Nephron progenitor cell (in vitro differentiated cells): ENCODE data around the gene DMAC1.

ENCODE experiments used
- DNase-seq: peaks from one replicate; pipeline ENCODE4 v3.0.0; 2021
- H3K27ac Mint-ChIP-seq: 2 replicates; pipeline ENCODE4 v1.8.0; 2021; ENCODE audit warnings: mild to moderate bottlenecking, moderate library complexity, mixed read lengths
- H3K27me3 Mint-ChIP-seq: 2 replicates; pipeline ENCODE4 v1.8.0; 2021; ENCODE audit warnings: mild to moderate bottlenecking, low read depth, mixed read lengths; ENCODE audit not compliant: poor library complexity
- H3K36me3 Mint-ChIP-seq: 2 replicates; pipeline ENCODE4 v1.8.0; 2021; ENCODE audit warnings: low read depth, mixed read lengths
- H3K4me1 Mint-ChIP-seq: 2 replicates; pipeline ENCODE4 v1.8.0; 2021; ENCODE audit warnings: mixed read lengths
- H3K4me3 Mint-ChIP-seq: 2 replicates; pipeline ENCODE4 v1.8.0; 2021; ENCODE audit warnings: mild to moderate bottlenecking, moderate library complexity, mixed read lengths
- H3K9me3 Mint-ChIP-seq: 2 replicates; pipeline ENCODE4 v1.8.0; 2021; ENCODE audit warnings: mild to moderate bottlenecking, moderate library complexity, mixed read lengths
- TF ChIP-seq, protein P1 (sequence below): fragments of 200-600 bp; sonication (generic); IDR thresholded peaks from 2 replicates; pipeline ENCODE4 v1.5.0; 2021; ENCODE audit warnings: antibody characterized with exemption

Gene DMAC1

DNA sequence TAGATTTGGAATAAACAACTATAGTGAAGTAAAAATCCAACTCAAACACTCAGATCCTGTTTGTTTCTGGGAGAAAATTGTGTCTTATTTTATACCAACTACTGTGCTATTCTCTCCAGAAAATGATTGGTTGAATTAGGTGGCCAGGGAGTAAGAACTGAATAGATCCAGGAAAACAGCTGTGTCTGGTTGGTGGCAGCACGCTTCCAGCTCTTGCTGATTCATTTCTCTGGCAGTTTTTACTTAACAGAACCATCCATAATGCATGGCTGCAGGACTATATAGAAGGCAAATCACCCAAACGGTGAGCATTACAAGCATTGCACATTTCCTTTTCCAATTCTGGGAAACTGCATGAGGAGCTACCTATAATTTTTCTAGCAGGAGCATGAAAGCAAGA, 29.5 kb downstream of the DMAC1 start:
- Mint-ChIP-seq H3K27me3 (peaks cover 20% of the 10 kb centered on the region), H3K4me3 (no peak overlapping the region), H3K4me1 (peaks cover 6% of the 10 kb centered on the region), H3K9me3 (peaks cover 24% of the 10 kb centered on the region), H3K27ac (no peak overlapping the region), H3K36me3 (peaks cover 5% of the 10 kb centered on the region)
- no peak for DNase-seq
- TF ChIP-seq, protein P1, sequence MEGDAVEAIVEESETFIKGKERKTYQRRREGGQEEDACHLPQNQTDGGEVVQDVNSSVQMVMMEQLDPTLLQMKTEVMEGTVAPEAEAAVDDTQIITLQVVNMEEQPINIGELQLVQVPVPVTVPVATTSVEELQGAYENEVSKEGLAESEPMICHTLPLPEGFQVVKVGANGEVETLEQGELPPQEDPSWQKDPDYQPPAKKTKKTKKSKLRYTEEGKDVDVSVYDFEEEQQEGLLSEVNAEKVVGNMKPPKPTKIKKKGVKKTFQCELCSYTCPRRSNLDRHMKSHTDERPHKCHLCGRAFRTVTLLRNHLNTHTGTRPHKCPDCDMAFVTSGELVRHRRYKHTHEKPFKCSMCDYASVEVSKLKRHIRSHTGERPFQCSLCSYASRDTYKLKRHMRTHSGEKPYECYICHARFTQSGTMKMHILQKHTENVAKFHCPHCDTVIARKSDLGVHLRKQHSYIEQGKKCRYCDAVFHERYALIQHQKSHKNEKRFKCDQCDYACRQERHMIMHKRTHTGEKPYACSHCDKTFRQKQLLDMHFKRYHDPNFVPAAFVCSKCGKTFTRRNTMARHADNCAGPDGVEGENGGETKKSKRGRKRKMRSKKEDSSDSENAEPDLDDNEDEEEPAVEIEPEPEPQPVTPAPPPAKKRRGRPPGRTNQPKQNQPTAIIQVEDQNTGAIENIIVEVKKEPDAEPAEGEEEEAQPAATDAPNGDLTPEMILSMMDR = no peak

DNA sequence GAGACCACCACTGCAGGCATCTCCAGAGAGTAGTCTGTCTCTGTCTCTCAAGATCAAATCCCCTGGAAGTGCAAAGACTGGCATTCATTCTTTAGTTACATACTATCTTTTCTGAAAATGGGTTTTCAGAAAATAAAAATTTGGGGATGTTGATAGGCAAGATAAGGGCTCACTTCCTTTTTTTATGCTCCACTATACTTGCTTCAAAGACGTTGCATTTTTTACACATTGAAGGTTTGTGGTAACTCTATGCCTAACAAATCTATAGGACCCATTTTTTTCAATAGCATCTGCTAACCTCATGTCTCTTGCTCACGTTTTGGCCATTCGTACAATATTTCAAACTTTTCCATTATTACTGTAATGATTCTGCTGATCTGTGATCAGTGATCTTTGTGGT, 37.0 kb downstream of the DMAC1 start:
- TF ChIP-seq, protein P1 = no peak
- peaks cover 35% of the 10 kb centered on the region for H3K9me3 Mint-ChIP-seq
- DNase-seq = no peak
- H3K4me3 Mint-ChIP-seq = no peak overlapping the region
- peaks cover 12% of the 10 kb centered on the region for H3K36me3 Mint-ChIP-seq
- peaks cover 5% of the 10 kb centered on the region for H3K27me3 Mint-ChIP-seq
- H3K4me1 Mint-ChIP-seq = no peaks in the 10 kb centered on the region
- no peak overlapping the region for H3K27ac Mint-ChIP-seq

GRCh38 chr9:7760014-7760415, 39.6 kb downstream of the DMAC1 start:
- H3K9me3 Mint-ChIP-seq = peaks cover 17% of the 10 kb centered on the region
- peaks cover 6% of the 10 kb centered on the region for H3K36me3 Mint-ChIP-seq
- H3K4me1 Mint-ChIP-seq = no peaks in the 10 kb centered on the region
- no peak overlapping the region for H3K27ac Mint-ChIP-seq
- peaks cover 4% of the 10 kb centered on the region for H3K27me3 Mint-ChIP-seq
- no peak overlapping the region for H3K4me3 Mint-ChIP-seq
- TF ChIP-seq, protein P1 = no peak
- DNase-seq = no peak

GRCh38 chr9:7756088-7756487, 43.5 kb downstream of the DMAC1 start:
- Mint-ChIP-seq H3K4me1 (no peaks in the 10 kb centered on the region), H3K9me3 (peaks cover under 1% of the 10 kb centered on the region), H3K4me3 (no peak overlapping the region), H3K27ac (no peak overlapping the region), H3K27me3 (peaks cover 4% of the 10 kb centered on the region), H3K36me3 (no peaks in the 10 kb centered on the region)
- no peak for DNase-seq
- TF ChIP-seq, protein P1 = no peak

DNA sequence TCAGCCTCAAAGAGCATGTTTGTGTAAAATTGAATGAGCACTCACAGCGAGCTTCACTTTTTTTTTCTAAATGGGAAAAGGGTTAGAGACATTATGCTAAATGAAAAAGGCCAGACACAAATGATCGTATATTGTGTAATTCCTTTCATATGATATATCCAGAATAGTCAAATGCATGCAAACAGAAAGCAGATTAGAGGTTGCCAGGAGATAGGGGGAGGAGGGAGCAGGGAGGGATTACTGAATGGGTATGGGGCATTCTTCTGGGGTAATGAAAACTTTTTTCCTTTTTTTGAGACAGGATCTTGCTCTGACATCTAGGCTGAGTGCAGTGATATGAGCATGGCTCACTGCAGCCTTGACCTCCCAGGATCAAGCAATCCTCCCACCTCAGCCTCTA, 47.1 kb downstream of the DMAC1 start:
- Mint-ChIP-seq H3K9me3 (peaks cover 11% of the 10 kb centered on the region), H3K36me3 (no peaks in the 10 kb centered on the region), H3K4me3 (no peak overlapping the region), H3K4me1 (no peaks in the 10 kb centered on the region), H3K27ac (no peak overlapping the region), H3K27me3 (peaks cover 4% of the 10 kb centered on the region)
- no peak for DNase-seq
- TF ChIP-seq, protein P1 = no peak
